WTC11 (cell line): ENCODE measurements around the gene SYTL1. TPM values are rescaled to one million over a fixed set of nuclear protein-coding genes. Genes with fewer than 3 reads are reported as not detected.

Experiments
- ATAC-seq: fragments of 200-7000 bp; cut with Tn5 transposase; 2 replicates; pipeline ENCODE4 v1.10.0; 2021; ENCODE audit warnings: mild to moderate bottlenecking, moderate library complexity
- CTCF ChIA-PET: fragments of 300-600 bp; sonication (Branson Sonifier 250); formaldehyde crosslinking; loops from one replicate; lab custom pipeline; 2021; ENCODE audit warnings: antibody characterized with exemption; lab: Charles Lee
- POLR2A ChIA-PET: fragments of 350-600 bp; sonication (Branson Sonifier 250); formaldehyde crosslinking; loops from one replicate; lab custom pipeline; 2021; ENCODE audit warnings: antibody characterized with exemption; lab: Charles Lee
- DNase-seq: peaks from one replicate; pipeline ENCODE4 v3.0.0; 2021; ENCODE audit warnings: low spot score
- H3K27ac Mint-ChIP-seq: 2 replicates; pipeline ENCODE4 v1.8.0; 2021; ENCODE audit warnings: mixed read lengths
- H3K27me3 Mint-ChIP-seq: 2 replicates; pipeline ENCODE4 v1.8.0; 2021; ENCODE audit warnings: low read depth, mild to moderate bottlenecking, moderate library complexity, mixed read lengths
- H3K36me3 Mint-ChIP-seq: 2 replicates; pipeline ENCODE4 v1.8.0; 2021; ENCODE audit warnings: mixed read lengths
- H3K4me1 Mint-ChIP-seq: 2 replicates; pipeline ENCODE4 v1.8.0; 2022; ENCODE audit warnings: mixed read lengths
- H3K4me3 Mint-ChIP-seq: 2 replicates; pipeline ENCODE4 v1.8.0; 2021; ENCODE audit warnings: mild to moderate bottlenecking, moderate library complexity, mixed read lengths
- H3K9me3 Mint-ChIP-seq: 2 replicates; pipeline ENCODE4 v1.8.0; 2021; ENCODE audit warnings: mixed read lengths
- AR ChIP-seq: fragments of 250-450 bp; sonication (Bioruptor Pico); IDR thresholded peaks from 2 replicates; pipeline ENCODE4 v1.9.0; 2021; ENCODE audit warnings: mild to moderate bottlenecking
- ARID4B ChIP-seq: sonication (generic); formaldehyde crosslinking; IDR thresholded peaks from 2 replicates; pipeline ENCODE4 v1.8.0; 2023; ENCODE audit warnings: missing genetic modification reagents, mild to moderate bottlenecking, borderline replicate concordance
- ATF1 ChIP-seq: sonication (generic); formaldehyde crosslinking; IDR thresholded peaks from 2 replicates; pipeline ENCODE4 v1.8.1; 2023; ENCODE audit warnings: mild to moderate bottlenecking, moderate library complexity, missing genetic modification reagents
- ATF3 ChIP-seq: sonication (generic); formaldehyde crosslinking; conservative IDR thresholded peaks from 2 replicates; pipeline ENCODE4 v1.8.1; 2022; ENCODE audit warnings: mild to moderate bottlenecking, missing genetic modification reagents
- CBFB ChIP-seq: sonication (generic); formaldehyde crosslinking; IDR thresholded peaks from 2 replicates; pipeline ENCODE4 v1.8.1; 2022; ENCODE audit warnings: mild to moderate bottlenecking, low read depth, missing genetic modification reagents
- CTCF ChIP-seq: fragments of 200-600 bp; IDR thresholded peaks from 2 replicates; pipeline ENCODE4 v1.8.0; 2022; ENCODE audit warnings: antibody characterized with exemption
- E2F1 ChIP-seq: sonication (generic); formaldehyde crosslinking; IDR thresholded peaks from 2 replicates; pipeline ENCODE4 v1.8.0; 2022; ENCODE audit warnings: mild to moderate bottlenecking, missing genetic modification reagents
- JUN ChIP-seq: sonication (generic); formaldehyde crosslinking; IDR thresholded peaks from 2 replicates; pipeline ENCODE4 v1.8.0; 2023; ENCODE audit warnings: mild to moderate bottlenecking, missing genetic modification reagents
- MYBL2 ChIP-seq: sonication (generic); formaldehyde crosslinking; IDR thresholded peaks from 2 replicates; pipeline ENCODE4 v1.8.1; 2023; ENCODE audit warnings: mild to moderate bottlenecking, moderate library complexity, missing genetic modification reagents
- NFATC4 ChIP-seq: fragments of 250-450 bp; sonication (Bioruptor Pico); IDR thresholded peaks from 2 replicates; pipeline ENCODE4 v1.9.0; 2021; ENCODE audit warnings: mild to moderate bottlenecking
- NR1H2 ChIP-seq: sonication (generic); formaldehyde crosslinking; IDR thresholded peaks from 2 replicates; pipeline ENCODE4 v1.9.0; 2021; ENCODE audit warnings: mild to moderate bottlenecking, moderate library complexity, missing genetic modification reagents
- NR2C2 ChIP-seq: sonication (generic); formaldehyde crosslinking; IDR thresholded peaks from 2 replicates; pipeline ENCODE4 v1.8.0; 2022; ENCODE audit warnings: mild to moderate bottlenecking, missing genetic modification reagents
- NR3C1 ChIP-seq: sonication (generic); formaldehyde crosslinking; conservative IDR thresholded peaks from 2 replicates; pipeline ENCODE4 v1.8.1; 2023; ENCODE audit warnings: low read depth, mild to moderate bottlenecking, missing genetic modification reagents
- PREB ChIP-seq: sonication (generic); formaldehyde crosslinking; IDR thresholded peaks from 2 replicates; pipeline ENCODE4 v1.8.1; 2022; ENCODE audit warnings: mild to moderate bottlenecking, missing genetic modification reagents, moderate library complexity, borderline replicate concordance
- RORB ChIP-seq: fragments of 250-450 bp; sonication (Bioruptor Pico); IDR thresholded peaks from 2 replicates; pipeline ENCODE4 v1.9.0; 2021; ENCODE audit warnings: mild to moderate bottlenecking
- TCF7 ChIP-seq: sonication (generic); formaldehyde crosslinking; IDR thresholded peaks from 2 replicates; pipeline ENCODE4 v1.8.0; 2022; ENCODE audit warnings: mild to moderate bottlenecking, low read depth, missing genetic modification reagents, moderate library complexity
- USF1 ChIP-seq: sonication (generic); formaldehyde crosslinking; IDR thresholded peaks from 2 replicates; pipeline ENCODE4 v1.8.0; 2022; ENCODE audit warnings: mild to moderate bottlenecking, missing genetic modification reagents
- ZBTB21 ChIP-seq: sonication (generic); formaldehyde crosslinking; IDR thresholded peaks from 2 replicates; pipeline ENCODE4 v1.8.1; 2023; ENCODE audit warnings: mild to moderate bottlenecking, missing genetic modification reagents, borderline replicate concordance
- ZNF121 ChIP-seq: sonication (generic); formaldehyde crosslinking; IDR thresholded peaks from 2 replicates; pipeline ENCODE4 v1.8.0; 2023; ENCODE audit warnings: missing genetic modification reagents
- ZNF138 ChIP-seq: sonication (generic); formaldehyde crosslinking; conservative IDR thresholded peaks from 2 replicates; pipeline ENCODE4 v1.8.1; 2022; ENCODE audit warnings: mild to moderate bottlenecking, moderate library complexity, missing genetic modification reagents
- ZNF423 ChIP-seq: fragments of 250-450 bp; sonication (Bioruptor Pico); IDR thresholded peaks from 2 replicates; pipeline ENCODE4 v2.1.2; 2022; ENCODE audit warnings: mild to moderate bottlenecking, moderate library complexity
- ZNF512 ChIP-seq: sonication (generic); formaldehyde crosslinking; IDR thresholded peaks from 2 replicates; pipeline ENCODE4 v1.8.1; 2022; ENCODE audit warnings: missing genetic modification reagents, borderline replicate concordance
- total RNA-seq: library from RNA; stranded (reverse); gene quantifications from 3 replicates; pipeline ENCODE4 v1.2.3, GENCODE V29; 2021

SYTL1 gene
- total RNA-seq, 1 experiment from 2014 or later = 18.0 TPM

- TF ChIP-seq ARID4B (no peak), ATF1 (CRISPR knock-in tag) (no peak), RORB (CRISPR knock-in tag) (no peak), E2F1 (CRISPR knock-in tag) (no peak), CTCF (no peak)
Measured at GRCh38 chr1:27297903-27298302, 43.9 kb upstream of the SYTL1 start (continued).

GRCh38 chr1:27298632-27299384, 43.0 kb upstream of the SYTL1 start:
- ChIA-PET CTCF (interaction anchor here (0.6 to 9.0 kb wide), 22 partner anchors 11 to 364 kb away, joined by 3 to 260 read pairs (median 20); partner anchors contain the start of genes CD164L2 and MAP3K6), POLR2A (interaction anchor here (1.1 kb wide), 1 partner anchor 66 kb away, joined by 3 read pairs; no protein-coding TSS in a partner anchor)
- Mint-ChIP-seq H3K27ac (peak overlapping the region; percentile 73), H3K4me1 (peaks cover 25% of the 10 kb centered on the region), H3K36me3 (peaks cover 3% of the 10 kb centered on the region), H3K4me3 (no peak overlapping the region), H3K27me3 (no peaks in the 10 kb centered on the region), H3K9me3 (no peaks in the 10 kb centered on the region)
- no peak for ATAC-seq
- DNase-seq = no peak
- TF ChIP-seq USF1 = no peak
- TF ChIP-seq JUN = no peak
- TF ChIP-seq ZNF423 (CRISPR knock-in tag) = no peak
- TF ChIP-seq ZNF512 (CRISPR knock-in tag) = no peak
- TF ChIP-seq ZBTB21 (CRISPR knock-in tag) = no peak
- TF ChIP-seq ZNF138 (CRISPR knock-in tag) = no peak
- TF ChIP-seq ATF3 = no peak
- TF ChIP-seq PREB (CRISPR knock-in tag) = no peak
- no peak for TF ChIP-seq ZNF121 (CRISPR knock-in tag)
- no peak for TF ChIP-seq MYBL2 (CRISPR knock-in tag)
- no peak for TF ChIP-seq AR
- no peak for TF ChIP-seq CBFB
- no peak for TF ChIP-seq NR2C2 (CRISPR knock-in tag)
- no peak for TF ChIP-seq NR1H2 (CRISPR knock-in tag)
- TF ChIP-seq NR3C1 (CRISPR knock-in tag) = no peak
- TF ChIP-seq NFATC4 (CRISPR knock-in tag) = no peak
- TF ChIP-seq TCF7 (CRISPR knock-in tag) = no peak
